Erythroblast (primary cell): Measurements from ENCODE around the gene ACADVL.
A peak's percentile ranks its signal among the peaks of the same experiment; 100 is the strongest.

Experiments
- DNase-seq, 2 experiments: peaks; one replicate each; lab custom pipeline; 2025; lab: John Stamatoyannopoulos, UW
- GATA1 ChIP-seq: IDR thresholded peaks from 2 replicates; pipeline ENCODE4 v1.6.1; 2011; ENCODE audit warnings: low read depth, mild to moderate bottlenecking, control low read depth, low read length, moderate library complexity
- POLR2A ChIP-seq: IDR thresholded peaks from 2 replicates; pipeline ENCODE4 v1.6.1; 2011; ENCODE audit warnings: mild to moderate bottlenecking, low read length

Gene ACADVL

DNA sequence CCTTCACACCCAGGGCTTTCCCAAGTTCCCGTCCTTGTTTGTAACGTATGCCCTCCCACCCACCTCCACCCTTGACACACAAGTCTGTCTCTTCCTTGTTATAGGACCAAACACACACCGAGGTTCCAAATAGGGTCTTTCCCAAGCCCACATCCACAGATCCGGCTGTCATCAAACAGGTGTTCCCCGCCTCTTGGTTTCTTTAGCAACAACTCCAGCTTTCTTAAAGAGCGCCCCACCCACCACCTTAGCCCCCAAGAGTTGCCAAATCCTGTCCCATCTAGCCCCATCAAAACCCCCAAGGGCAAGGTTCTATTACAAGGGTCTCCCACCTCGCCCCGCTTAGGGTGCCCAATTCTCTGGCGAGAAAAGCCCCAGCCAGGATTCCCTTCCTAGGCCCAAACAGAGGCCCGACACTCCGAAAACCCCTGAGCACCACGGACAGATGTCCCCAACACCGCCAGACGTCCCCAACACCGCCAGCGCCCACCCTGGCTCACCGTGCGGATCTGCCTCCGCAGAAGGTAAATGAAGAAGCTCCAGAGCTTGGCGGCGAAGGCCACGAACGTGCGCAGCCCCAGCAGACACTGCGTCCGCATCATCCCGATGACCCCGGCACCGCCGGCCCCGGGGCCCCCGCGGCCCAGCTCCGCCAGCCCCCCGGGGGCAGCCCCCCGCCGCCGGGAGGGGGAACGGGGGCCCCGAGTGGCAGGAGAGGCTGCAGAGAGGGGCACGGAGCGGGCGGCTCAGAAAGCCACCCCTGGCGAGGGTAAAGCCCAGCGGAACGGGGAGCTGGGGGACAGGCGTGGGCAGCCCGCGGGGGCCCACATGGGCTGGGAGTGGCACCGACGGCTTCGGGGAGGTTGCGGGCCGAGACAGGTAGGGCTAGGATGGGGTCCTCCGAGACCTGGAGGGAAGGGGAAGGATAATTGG lies 31.2 kb downstream of the ACADVL start:
- no peak for TF ChIP-seq GATA1
- no peak for TF ChIP-seq POLR2A

DNA sequence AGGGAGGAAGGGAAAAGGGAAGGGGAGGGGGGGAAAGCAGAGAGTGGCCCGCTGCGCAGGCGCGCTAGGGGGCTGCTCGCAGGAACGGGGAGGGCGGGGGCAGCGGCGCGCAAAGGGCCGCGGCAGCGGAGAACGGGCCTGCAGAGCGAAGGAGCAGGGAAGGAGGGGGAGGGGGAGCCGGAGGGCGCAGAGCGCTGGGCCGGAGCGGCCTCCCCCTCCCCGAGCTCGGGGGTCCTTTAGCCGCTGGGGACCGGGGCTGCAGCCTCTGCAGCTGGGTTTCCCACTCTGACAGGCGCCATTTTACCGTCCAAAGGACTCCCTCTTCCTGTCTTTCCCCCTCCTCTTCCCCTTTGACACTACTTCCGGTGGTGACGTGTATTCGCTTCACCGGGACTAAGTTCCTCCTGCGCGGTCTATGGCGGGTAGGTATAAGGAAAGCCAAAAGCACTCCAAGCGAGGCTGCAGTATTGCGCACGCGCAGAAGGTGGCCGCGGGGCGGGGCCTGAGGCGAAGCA lies 32.0 kb downstream of the ACADVL start, which contains the start of gene CTDNEP1:
Gene CTDNEP1 (minus strand): TSS at position 74 of the 515 bp plus-strand sequence. CDS start 438 bp downstream, outside the sequence.
- TF ChIP-seq GATA1 = no peak
- no peak for TF ChIP-seq POLR2A
- DNase-seq = peak; percentile 99 to 100

More for the DNA sequence above, 31.2 kb downstream of the ACADVL start:
- DNase-seq = peak in 1 of 2 experiments; percentile 64

DNA sequence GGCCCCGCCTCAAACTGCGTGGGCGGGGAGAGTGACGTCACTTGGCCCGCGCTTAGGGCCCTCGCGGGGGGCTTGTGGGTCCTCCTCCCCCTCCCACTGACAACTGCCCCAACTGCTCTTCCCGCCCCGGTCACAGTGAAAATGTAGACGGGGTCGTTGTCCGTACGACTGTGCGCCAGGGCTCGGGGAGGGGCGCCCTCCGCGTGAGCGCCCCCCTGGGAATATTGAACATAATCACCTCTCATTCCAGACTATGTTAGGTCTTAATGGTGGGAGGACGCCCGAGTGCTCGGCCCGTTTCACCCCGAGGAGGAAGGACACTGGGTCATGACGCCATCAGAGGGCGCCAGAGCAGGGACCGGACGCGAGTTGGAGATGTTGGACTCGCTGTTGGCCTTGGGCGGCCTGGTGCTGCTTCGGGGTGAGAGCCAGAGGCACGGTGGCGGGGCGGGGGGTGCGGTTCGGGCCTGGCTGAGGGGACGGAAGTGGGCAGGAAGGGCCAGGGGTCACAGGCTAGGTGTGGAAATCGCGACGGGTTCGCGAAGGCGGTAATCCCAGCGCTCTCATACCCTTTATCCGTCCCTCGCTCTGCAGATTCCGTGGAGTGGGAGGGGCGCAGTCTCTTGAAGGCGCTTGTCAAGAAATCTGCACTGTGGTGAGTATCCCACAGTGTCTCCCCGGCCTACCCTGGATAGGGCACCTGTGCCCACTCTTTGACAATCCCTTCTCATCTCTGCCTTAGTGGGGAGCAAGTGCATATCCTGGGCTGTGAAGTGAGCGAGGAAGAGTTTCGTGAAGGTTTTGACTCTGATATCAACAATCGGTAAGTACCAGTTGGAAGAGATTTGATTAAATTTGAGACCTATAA lies 32.7 kb downstream of the ACADVL start, which contains the start of gene ELP5:
Gene ELP5 (plus strand): TSS at position 40 of the 868 bp plus-strand sequence. CDS start 336 bp downstream, at position 376.
- no peak for TF ChIP-seq GATA1
- TF ChIP-seq POLR2A = peak; percentile 85
- DNase-seq = peak; percentile 96 to 97

DNA sequence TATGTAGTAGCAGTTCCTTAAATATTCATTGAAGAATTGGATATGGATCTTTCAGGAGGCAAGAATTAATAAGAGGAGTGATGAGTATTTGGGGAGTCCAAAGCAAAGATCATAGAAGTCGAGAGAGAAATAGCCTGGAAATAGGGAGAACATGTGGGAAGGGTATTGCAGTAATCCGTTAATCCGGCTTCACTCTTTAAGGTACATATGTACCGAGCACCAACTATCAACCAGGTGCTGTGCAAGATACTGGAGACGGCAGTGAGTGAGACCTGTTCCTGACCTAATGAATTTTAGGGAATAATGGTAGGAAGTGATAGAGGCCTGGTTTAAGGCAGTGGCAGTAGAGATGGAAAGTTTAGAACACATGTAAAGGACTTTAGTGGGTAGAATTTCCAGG lies 33.3 kb downstream of the ACADVL start:
- TF ChIP-seq POLR2A (no peak), GATA1 (no peak)
- DNase-seq = no peak

DNA sequence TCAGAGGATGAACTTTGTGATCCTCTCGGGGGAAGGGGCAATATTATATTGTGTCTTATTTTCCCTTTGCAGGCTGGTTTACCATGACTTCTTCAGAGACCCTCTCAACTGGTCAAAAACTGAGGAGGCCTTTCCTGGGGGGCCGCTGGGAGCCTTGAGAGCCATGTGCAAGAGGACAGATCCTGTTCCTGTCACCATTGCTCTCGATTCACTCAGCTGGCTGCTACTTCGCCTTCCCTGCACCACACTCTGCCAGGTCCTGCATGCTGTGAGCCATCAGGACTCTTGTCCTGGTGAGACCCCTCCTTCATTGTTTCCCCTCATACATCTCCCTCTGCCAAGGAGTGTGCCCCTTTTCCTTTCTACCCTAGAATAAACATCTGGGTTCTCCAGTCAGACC lies 34.8 kb downstream of the ACADVL start:
- no peak for DNase-seq
- TF ChIP-seq GATA1 = no peak
- TF ChIP-seq POLR2A = no peak

DNA sequence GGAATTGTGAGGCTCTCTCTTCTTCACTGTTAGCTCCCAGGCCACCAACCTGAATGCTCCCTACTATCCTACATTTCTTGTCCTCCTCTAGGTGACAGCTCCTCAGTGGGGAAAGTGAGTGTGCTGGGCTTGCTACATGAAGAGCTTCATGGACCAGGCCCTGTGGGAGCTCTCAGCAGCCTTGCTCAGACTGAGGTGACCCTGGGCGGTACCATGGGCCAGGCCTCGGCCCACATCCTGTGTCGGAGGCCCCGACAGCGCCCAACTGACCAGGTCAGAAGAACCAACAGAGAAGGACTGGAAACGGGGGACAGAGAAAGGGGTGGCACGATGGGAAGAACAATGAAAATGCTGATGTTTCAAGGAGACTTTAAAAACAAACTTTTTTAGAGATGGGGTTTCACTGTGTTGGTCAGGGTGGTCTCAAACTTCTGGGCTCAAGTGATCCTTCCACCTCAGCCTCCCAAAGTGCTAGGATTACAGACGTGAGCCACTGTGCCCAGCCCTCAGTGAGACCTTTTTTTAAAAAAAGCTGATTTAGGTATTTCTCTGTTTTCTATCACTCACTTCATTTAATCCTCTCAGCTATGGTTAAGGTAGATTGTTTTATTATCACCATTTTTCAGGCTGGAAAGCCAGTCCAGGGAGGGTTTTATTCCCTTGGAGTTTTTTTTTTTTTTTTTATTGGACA lies 37.2 kb downstream of the ACADVL start:
- no peak for DNase-seq
- TF ChIP-seq POLR2A = no peak

DNA sequence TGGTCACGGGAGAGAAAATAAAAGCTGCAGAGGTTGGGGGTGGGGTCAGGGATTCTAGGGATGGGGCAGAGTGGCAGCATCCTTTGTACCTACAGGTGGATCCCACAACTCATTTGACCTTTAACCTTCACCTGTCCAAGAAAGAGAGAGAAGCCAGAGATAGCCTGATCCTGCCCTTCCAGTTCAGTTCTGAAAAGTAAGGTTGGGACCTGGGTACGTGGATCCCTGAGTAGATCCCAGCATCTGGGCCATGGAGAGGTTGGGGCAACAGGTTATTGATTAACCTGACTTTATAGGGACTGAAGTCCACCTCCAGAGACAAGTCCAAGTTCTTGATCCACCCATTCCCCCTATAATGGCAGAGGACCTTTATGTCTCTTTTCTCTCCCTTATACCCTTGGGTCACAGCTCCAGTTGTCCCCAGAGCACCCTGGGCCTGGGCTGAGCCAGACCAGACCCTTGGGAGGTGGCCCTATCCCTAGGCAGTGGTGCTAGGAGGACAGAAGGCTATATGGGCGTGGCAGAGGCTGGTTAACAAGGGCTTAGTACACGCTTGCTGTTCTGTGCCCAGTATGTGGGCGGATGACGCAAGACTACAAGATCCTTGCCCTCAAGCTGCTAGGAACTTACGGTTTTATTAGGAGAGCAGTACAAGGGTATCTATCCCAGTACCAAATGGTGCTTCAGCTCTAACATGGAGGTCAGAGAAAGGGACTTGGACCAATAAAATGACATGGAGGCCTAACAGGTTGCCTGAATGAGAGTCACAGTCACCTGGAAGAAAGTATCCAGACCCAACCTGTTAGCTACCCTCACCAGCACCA lies 39.2 kb downstream of the ACADVL start:
- no peak for DNase-seq
- TF ChIP-seq POLR2A (no peak), GATA1 (no peak)

DNA sequence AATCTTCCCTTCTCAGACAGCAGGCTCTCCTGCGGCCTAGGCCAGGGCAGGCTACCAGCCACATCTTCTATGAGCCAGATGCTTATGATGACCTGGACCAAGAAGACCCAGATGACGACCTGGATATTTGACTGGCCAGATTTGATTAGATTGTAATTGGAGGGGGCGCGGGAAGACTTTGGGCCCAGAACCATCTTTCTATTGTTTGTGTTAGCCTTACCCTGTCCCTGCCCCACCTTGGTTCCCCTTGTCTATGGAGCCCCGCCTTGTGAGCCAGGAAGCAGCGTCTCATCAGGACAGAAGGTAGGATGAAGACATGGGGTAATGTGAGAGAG lies 39.8 kb downstream of the ACADVL start:
- TF ChIP-seq GATA1 (no peak), POLR2A (no peak)
- DNase-seq = no peak

DNA sequence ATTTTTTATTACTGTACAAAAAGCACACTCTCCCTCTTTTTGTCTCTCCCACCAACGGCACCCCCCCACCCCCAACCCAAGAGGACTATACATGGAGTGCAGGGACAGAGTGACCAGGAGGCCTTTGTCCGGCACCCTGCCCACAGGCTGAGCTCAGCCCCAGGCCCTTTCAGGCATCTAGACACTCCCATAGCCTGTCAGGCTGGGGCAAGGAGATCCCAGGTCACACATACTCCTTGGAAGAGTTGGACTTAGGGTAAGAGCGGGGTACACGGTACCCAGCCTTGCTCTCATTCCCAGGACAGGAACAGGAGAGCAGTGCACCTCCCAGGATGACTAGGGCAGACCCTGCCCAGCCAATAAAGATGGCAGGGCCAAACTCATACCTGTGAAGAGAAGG lies 40.4 kb downstream of the ACADVL start:
- DNase-seq = no peak
- TF ChIP-seq GATA1 = no peak
- no peak for TF ChIP-seq POLR2A

DNA sequence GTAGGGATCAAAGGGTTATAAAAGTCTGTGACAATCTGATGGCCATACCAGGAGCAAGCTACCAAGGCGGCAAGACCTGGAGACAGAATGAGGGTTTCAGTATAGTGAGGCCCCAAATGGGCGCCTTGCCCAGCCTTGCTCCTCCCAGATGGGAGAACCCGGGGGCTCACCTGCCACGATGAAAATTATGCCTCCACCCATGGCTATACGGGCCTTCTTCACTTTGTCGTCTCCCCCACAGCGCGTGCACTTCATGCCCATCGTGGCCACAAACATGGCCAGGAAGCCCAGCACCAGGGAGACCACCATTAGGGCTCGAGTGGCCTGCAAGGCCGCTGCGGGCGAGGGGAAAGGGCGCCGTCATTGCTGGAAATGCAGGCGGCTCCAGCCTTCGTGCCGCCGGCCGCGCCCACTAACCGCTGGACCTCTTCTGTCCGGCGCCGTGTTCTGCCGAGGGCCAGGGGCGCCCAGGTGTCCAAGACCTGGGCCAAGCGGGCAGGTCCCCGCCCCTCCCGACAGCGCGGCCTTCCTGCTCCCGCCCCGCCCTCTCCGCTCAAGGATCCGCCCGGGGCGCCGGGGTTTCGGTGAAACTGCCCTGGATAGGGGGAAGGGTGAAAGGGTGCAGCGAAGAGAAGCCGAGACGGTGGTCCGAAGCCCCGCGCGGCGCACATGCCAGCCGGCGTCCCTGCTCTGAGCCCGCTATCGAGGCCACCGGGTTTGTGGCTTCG lies 41.1 kb downstream of the ACADVL start:
- peak; percentile 24 for TF ChIP-seq POLR2A
- no peak for TF ChIP-seq GATA1
- DNase-seq = peak; percentile 75 to 88

DNA sequence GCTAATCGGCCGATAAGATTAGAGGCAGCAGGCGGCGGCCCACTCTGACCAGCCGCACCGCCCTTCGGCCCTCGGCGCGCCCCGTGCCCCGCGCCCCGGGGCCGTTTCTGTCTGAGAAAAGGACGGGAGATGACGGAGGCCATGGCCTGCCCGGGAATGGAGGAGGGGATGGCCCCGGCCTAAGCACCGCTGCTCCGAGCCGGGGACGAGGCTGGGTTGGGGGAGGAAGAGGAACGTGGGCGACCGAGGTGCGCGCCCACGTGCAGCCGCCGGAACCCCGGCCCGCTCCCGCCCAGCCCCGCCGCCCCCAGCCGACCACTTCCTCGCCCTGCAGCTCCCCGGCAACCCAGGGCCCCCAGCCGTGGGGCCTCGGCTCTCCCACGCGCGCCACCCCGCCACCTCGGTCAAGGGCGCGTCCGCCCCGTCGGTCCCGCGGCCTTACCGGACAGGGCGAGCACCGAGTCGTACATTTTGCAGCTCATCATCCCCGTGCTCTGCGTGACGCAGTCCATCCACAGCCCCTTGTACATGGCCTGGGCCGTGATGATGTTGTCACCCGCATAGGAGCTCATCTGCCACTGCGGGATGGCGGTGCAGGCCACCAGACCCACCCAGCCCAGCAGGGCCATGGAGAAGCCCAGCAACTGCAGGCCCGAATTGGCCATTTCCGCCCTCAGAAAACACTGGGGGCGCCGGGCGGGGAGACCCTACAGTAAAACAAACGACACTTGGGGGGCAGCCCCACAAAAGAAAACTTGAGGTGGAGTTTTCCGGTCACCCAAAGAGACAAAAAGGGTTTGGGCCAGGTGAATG lies 41.8 kb downstream of the ACADVL start:
- peak; percentile 57 to 59 for DNase-seq
- TF ChIP-seq POLR2A (no peak), GATA1 (no peak)
